HepG2 (cell line): ENCODE data around the gene THADA. TPM values are rescaled to one million over a fixed set of nuclear protein-coding genes. Genes with fewer than 3 reads are reported as not detected.
A peak's percentile ranks its signal among the peaks of the same experiment; 100 is the strongest.

Experiments used
- ATF3 ChIP-seq: sonication (generic); formaldehyde crosslinking; IDR thresholded peaks from 2 replicates; pipeline ENCODE4 v1.4.0; 2020; ENCODE audit warnings: missing genetic modification reagents
- CCAR2 ChIP-seq: fragments of 200-400 bp; formaldehyde crosslinking; optimal IDR thresholded peaks from 2 replicates; pipeline ENCODE3; 2018; ENCODE audit warnings: low read depth, mild to moderate bottlenecking, low read length, moderate library complexity
- HCFC1 ChIP-seq: fragments of 150-350 bp; IDR thresholded peaks from 2 replicates; pipeline ENCODE4 v1.6.1; 2014; ENCODE audit warnings: low read depth, low read length
- IKZF1 ChIP-seq: fragments of 450-650 bp; IDR thresholded peaks from 2 replicates; pipeline ENCODE4 v1.7.1; 2016
- IRX3 ChIP-seq: sonication (generic); formaldehyde crosslinking; IDR thresholded peaks from 2 replicates; pipeline ENCODE4 v1.8.1; 2023; ENCODE audit warnings: mild to moderate bottlenecking, low read depth, missing genetic modification reagents, borderline replicate concordance
- NFAT5 ChIP-seq: sonication (generic); formaldehyde crosslinking; IDR thresholded peaks from 2 replicates; pipeline ENCODE4 v1.4.0; 2020; ENCODE audit warnings: missing genetic modification reagents
- RBM39 ChIP-seq: fragments of 200-400 bp; formaldehyde crosslinking; IDR thresholded peaks from one replicate; pipeline ENCODE4 v1.6.1; 2018; ENCODE audit warnings: antibody characterized with exemption, mild to moderate bottlenecking, low read depth, low read length; ENCODE audit not compliant: poor library complexity, severe bottlenecking
- SETDB1 ChIP-seq: sonication (generic); formaldehyde crosslinking; IDR thresholded peaks from 2 replicates; pipeline ENCODE4 v1.5.1; 2020; ENCODE audit warnings: missing genetic modification reagents, mild to moderate bottlenecking, borderline replicate concordance
- ZBTB14 ChIP-seq: sonication (generic); formaldehyde crosslinking; IDR thresholded peaks from 2 replicates; pipeline ENCODE4 v1.4.0; 2020; ENCODE audit warnings: missing genetic modification reagents
- ZFP1 ChIP-seq: IDR thresholded peaks from 2 replicates; pipeline ENCODE4 v1.6.1; 2016
- ZNF282 ChIP-seq: fragments of 450-650 bp; IDR thresholded peaks from 2 replicates; pipeline ENCODE4 v1.6.1; 2018; ENCODE audit not compliant: partially characterized antibody
- ZNF512B ChIP-seq: sonication (generic); formaldehyde crosslinking; IDR thresholded peaks from 2 replicates; pipeline ENCODE4 v1.5.1; 2020; ENCODE audit warnings: missing genetic modification reagents, mild to moderate bottlenecking, borderline replicate concordance
- ZNF589 ChIP-seq: sonication (generic); formaldehyde crosslinking; conservative IDR thresholded peaks from 2 replicates; pipeline ENCODE4 v1.8.0; 2022; ENCODE audit warnings: mild to moderate bottlenecking, moderate library complexity, missing genetic modification reagents
- ZNF616 ChIP-seq: sonication (generic); formaldehyde crosslinking; IDR thresholded peaks from 2 replicates; pipeline ENCODE4 v1.5.0; 2020; ENCODE audit warnings: low read depth, mild to moderate bottlenecking, missing genetic modification reagents
- ZNF678 ChIP-seq: sonication (generic); formaldehyde crosslinking; IDR thresholded peaks from 2 replicates; pipeline ENCODE4 v1.4.0; 2020; ENCODE audit warnings: mild to moderate bottlenecking, missing genetic modification reagents
- ZNF7 ChIP-seq: IDR thresholded peaks from 2 replicates; pipeline ENCODE4 v1.6.1; 2016; ENCODE audit warnings: missing biosample characterization, missing genetic modification reagents
- ZNF782 ChIP-seq: sonication (generic); formaldehyde crosslinking; IDR thresholded peaks from 2 replicates; pipeline ENCODE4 v1.4.0; 2020; ENCODE audit warnings: missing genetic modification reagents, mild to moderate bottlenecking, borderline replicate concordance
- ZNF790 ChIP-seq: sonication (generic); formaldehyde crosslinking; IDR thresholded peaks from 2 replicates; pipeline ENCODE4 v1.8.0; 2022; ENCODE audit warnings: missing genetic modification reagents, mild to moderate bottlenecking, borderline replicate concordance
- ZNF841 ChIP-seq: sonication (generic); formaldehyde crosslinking; IDR thresholded peaks from 2 replicates; pipeline ENCODE4 v1.8.1; 2023; ENCODE audit warnings: missing genetic modification reagents, borderline replicate concordance
- ZSCAN31 ChIP-seq: sonication (generic); formaldehyde crosslinking; IDR thresholded peaks from 2 replicates; pipeline ENCODE4 v1.5.0; 2020; ENCODE audit warnings: low read depth, mild to moderate bottlenecking, missing genetic modification reagents
- polyA plus RNA-seq, 8 experiments: library from polyadenylated mRNA; depleted of rRNA in 3 of 8; stranded (reverse) in 7 of 8; unstranded in 1 of 8; fragments of >200 nt; fragmentation: Illumina TruSeq in 4 of 8; extraction: Trizol in 4 of 8; gene quantifications; 2 replicates each; pipeline versions ENCODE4 v1.2.1 to v1.2.3, GENCODE V29; 2011 to 2016; ENCODE audit warnings: low read depth in 4 of 8, missing spikeins in 1 of 8, mixed read lengths in 1 of 8; ENCODE audit not compliant: insufficient read depth in 1 of 8
- total RNA-seq, 5 experiments: library from RNA; depleted of rRNA; stranded (reverse); fragments of >200 nt; fragmentation: Illumina TruSeq; extraction: Trizol; gene quantifications; 2 replicates each; pipeline ENCODE4 v1.2.3, GENCODE V29; 2016; ENCODE audit warnings: low read depth in 1 of 5

The THADA gene
- total and polyA plus RNA-seq, 2 of the 13 experiments (the other 11 are each of a cell fraction or from before 2014, with no cell fraction given): 12.7 to 21.7 TPM

GRCh38 chr2:43595603-43596412, at the start of gene THADA (continued):
- TF ChIP-seq NFAT5 (CRISPR knock-in tag) (peak; percentile 88), ZBTB14 (no peak), RBM39 (peak; percentile 69), ZNF616 (CRISPR knock-in tag) (peak; percentile 70), IRX3 (CRISPR knock-in tag) (no peak; the same call in 1 of the 2 replicates), SETDB1 (CRISPR knock-in tag) (no peak), ZNF589 (CRISPR knock-in tag) (peak; percentile 34), ZNF790 (CRISPR knock-in tag) (peak; percentile 73), IKZF1 (no peak), ZNF282 (no peak), HCFC1 (peak; percentile 60), CCAR2 (no peak), ATF3 (CRISPR knock-in tag) (peak; percentile 72), ZNF678 (CRISPR knock-in tag) (peak; percentile 95), ZNF7 (CRISPR knock-in tag) (peak; percentile 13; the same call in 1 of the 2 replicates), ZNF782 (CRISPR knock-in tag) (peak; percentile 74; the same call in 1 of the 2 replicates), ZFP1 (peak; percentile 75; the same call in 1 of the 2 replicates), ZNF841 (CRISPR knock-in tag) (no peak), ZSCAN31 (CRISPR knock-in tag) (peak; percentile 77), ZNF512B (CRISPR knock-in tag) (no peak)
